SK-N-SH (cell line): ENCODE measurements around the gene CCDC127. TPM values are rescaled to one million over a fixed set of nuclear protein-coding genes. Genes with fewer than 3 reads are reported as not detected.

ENCODE experiments used
- CTCF ChIA-PET: fragments of 300-600, 350-600 bp; formaldehyde crosslinking; extraction: SDS; loops from one replicate; lab custom pipeline; 2021; lab: Yijun Ruan, JAX
- POLR2A ChIA-PET: fragments of 350-600 bp; sonication (Branson Sonifier 250); formaldehyde crosslinking; extraction: SDS; loops from one replicate; lab custom pipeline; 2020; ENCODE audit warnings: antibody characterized with exemption, inconsistent platforms; lab: Yijun Ruan, JAX
- DNase-seq: peaks from one replicate; pipeline ENCODE4 v3.0.0; 2012
- H2AFZ ChIP-seq: fragments of 200-600 bp; sonication (generic); 2 replicates; pipeline ENCODE4 v1.8.1; 2016; ENCODE audit warnings: antibody characterized with exemption, mild to moderate bottlenecking, low read depth
- H3F3A ChIP-seq: fragments of 200-600 bp; sonication (generic); replicated peaks from 2 replicates; pipeline ENCODE3; 2016; ENCODE audit warnings: antibody characterized with exemption, mild to moderate bottlenecking; ENCODE audit not compliant: insufficient read depth
- H3K27ac ChIP-seq, 2 experiments: fragments of 200-500 bp in 1 of 2; fragments of 200-600 bp in 1 of 2; sonication (Bioruptor generic) in 1 of 2; sonication (generic), shearing (Covaris generic) in 1 of 2; 2 replicates each; pipeline versions ENCODE4 v1.5.1 to v1.6.1; 2014 to 2016; ENCODE audit warnings: low read depth in 2 of 2, inconsistent platforms in 1 of 2, low read length in 1 of 2, mild to moderate bottlenecking in 1 of 2, mixed read lengths in 1 of 2
- H3K27me3 ChIP-seq: fragments of 200-600 bp; sonication (generic), shearing (Covaris generic); 2 replicates; pipeline ENCODE4 v1.6.1; 2016; ENCODE audit warnings: mixed run types; ENCODE audit not compliant: insufficient read depth
- H3K36me3 ChIP-seq, 2 experiments: fragments of 200-500 bp in 1 of 2; fragments of 200-600 bp in 1 of 2; sonication (Bioruptor generic) in 1 of 2; sonication (generic) in 1 of 2; replicated peaks in 1 of 2; 2 replicates each; pipeline versions ENCODE3 to v1.5.1; 2014 to 2016; ENCODE audit warnings: low read length in 1 of 2, mild to moderate bottlenecking in 1 of 2; ENCODE audit not compliant: insufficient read depth in 2 of 2, control insufficient read depth in 1 of 2
- H3K4me1 ChIP-seq, 2 experiments: fragments of 200-500 bp in 1 of 2; fragments of 200-600 bp in 1 of 2; sonication (Bioruptor generic) in 1 of 2; sonication (generic), shearing (Covaris generic) in 1 of 2; 2 replicates each; pipeline versions ENCODE4 v1.5.1 to v1.6.1; 2014 to 2016; ENCODE audit warnings: low read depth in 1 of 2, low read length in 1 of 2, mixed run types in 1 of 2; ENCODE audit not compliant: insufficient read depth in 2 of 2, control insufficient read depth in 1 of 2
- H3K4me2 ChIP-seq: fragments of 200-600 bp; sonication (generic), shearing (Covaris generic); 2 replicates; pipeline ENCODE4 v1.6.1; 2017; ENCODE audit warnings: mixed run types
- H3K4me3 ChIP-seq, 2 experiments: fragments of 200-500 bp in 1 of 2; fragments of 200-600 bp in 1 of 2; sonication (Bioruptor generic) in 1 of 2; sonication (generic), shearing (Covaris generic) in 1 of 2; 2 replicates each; pipeline versions ENCODE4 v1.5.1 to v1.8.1; 2014 to 2016; ENCODE audit warnings: low read depth in 2 of 2, inconsistent platforms in 1 of 2, low read length in 1 of 2, mild to moderate bottlenecking in 1 of 2, mixed read lengths in 1 of 2, moderate library complexity in 1 of 2
- H3K79me2 ChIP-seq: fragments of 200-600 bp; sonication (generic); 2 replicates; pipeline ENCODE4 v1.8.1; 2017; ENCODE audit warnings: mild to moderate bottlenecking; ENCODE audit not compliant: insufficient read depth
- H3K9ac ChIP-seq: fragments of 200-600 bp; sonication (generic); 2 replicates; pipeline ENCODE4 v1.6.1; 2017; ENCODE audit warnings: mixed run types
- H3K9me2 ChIP-seq: fragments of 200-600 bp; sonication (generic); 2 replicates; pipeline ENCODE4 v1.6.1; 2017; ENCODE audit warnings: mixed run types
- H3K9me3 ChIP-seq: fragments of 200-600 bp; sonication (generic); 2 replicates; pipeline ENCODE4 v1.6.1; 2017; ENCODE audit warnings: mixed run types, mild to moderate bottlenecking, moderate library complexity
- H4K20me1 ChIP-seq: fragments of 200-600 bp; sonication (generic); 2 replicates; pipeline ENCODE4 v1.6.1; 2017; ENCODE audit warnings: mild to moderate bottlenecking, mixed run types; ENCODE audit not compliant: insufficient read depth
- CTCF ChIP-seq: fragments of 200-600 bp; sonication (generic); IDR thresholded peaks from 2 replicates; pipeline ENCODE4 v1.6.1; 2017; ENCODE audit warnings: antibody characterized with exemption, mild to moderate bottlenecking, moderate library complexity
- ELF1 ChIP-seq: IDR thresholded peaks from 2 replicates; pipeline ENCODE4 v1.4.0; 2012
- EP300 ChIP-seq, 2 experiments: IDR thresholded peaks; 2 replicates each; pipeline versions ENCODE4 v1.4.0 to v1.6.1; 2012; ENCODE audit warnings: borderline replicate concordance in 1 of 2, low read depth in 1 of 2, low read length in 1 of 2
- EZH2phosphoT487 ChIP-seq: fragments of 200-600 bp; sonication (generic); IDR thresholded peaks from 2 replicates; pipeline ENCODE4 v1.6.1; 2017; ENCODE audit warnings: low read depth, mixed run types, mild to moderate bottlenecking, antibody characterized with exemption, moderate library complexity, borderline replicate concordance
- FOXJ3 ChIP-seq: sonication (generic); formaldehyde crosslinking; IDR thresholded peaks from 2 replicates; pipeline ENCODE4 v1.5.1; 2020; ENCODE audit warnings: mild to moderate bottlenecking, missing genetic modification reagents
- GABPA ChIP-seq: IDR thresholded peaks from 2 replicates; pipeline ENCODE4 v1.4.0; 2012; ENCODE audit warnings: low read depth, mild to moderate bottlenecking
- MAX ChIP-seq: IDR thresholded peaks from 2 replicates; pipeline ENCODE4 v1.4.0; 2012; ENCODE audit warnings: low read depth
- MXI1 ChIP-seq: IDR thresholded peaks from 2 replicates; pipeline ENCODE4 v1.6.1; 2012; ENCODE audit warnings: mild to moderate bottlenecking, low read depth, low read length, improper control_type of control experiment
- NRF1 ChIP-seq: IDR thresholded peaks from 2 replicates; pipeline ENCODE4 v1.6.1; 2012; ENCODE audit warnings: low read depth, mild to moderate bottlenecking, low read length
- POLR2AphosphoS5 ChIP-seq: IDR thresholded peaks from 2 replicates; pipeline ENCODE4 v1.6.1; 2012; ENCODE audit warnings: low read depth, low read length
- RFX5 ChIP-seq: IDR thresholded peaks from 2 replicates; pipeline ENCODE4 v1.6.1; 2012; ENCODE audit warnings: mild to moderate bottlenecking, improper control_type of control experiment, low read length
- SIN3A ChIP-seq: IDR thresholded peaks from 2 replicates; pipeline ENCODE4 v1.6.1; 2012; ENCODE audit warnings: low read depth, mild to moderate bottlenecking, low read length, moderate library complexity, borderline replicate concordance
- SMC3 ChIP-seq: IDR thresholded peaks from 2 replicates; pipeline ENCODE4 v1.6.1; 2012; ENCODE audit warnings: low read depth, low read length, improper control_type of control experiment
- TAF1 ChIP-seq: IDR thresholded peaks from 2 replicates; pipeline ENCODE4 v1.6.1; 2012; ENCODE audit warnings: low read depth, mild to moderate bottlenecking, low read length, moderate library complexity, borderline replicate concordance
- TCF12 ChIP-seq: IDR thresholded peaks from 2 replicates; pipeline ENCODE4 v1.4.0; 2012
- TEAD4 ChIP-seq: IDR thresholded peaks from 2 replicates; pipeline ENCODE4 v1.4.0; 2012; ENCODE audit warnings: mild to moderate bottlenecking, borderline replicate concordance; ENCODE audit not compliant: insufficient read depth
- USF1 ChIP-seq: IDR thresholded peaks from 2 replicates; pipeline ENCODE4 v1.4.0; 2012; ENCODE audit warnings: low read depth, borderline replicate concordance
- USF2 ChIP-seq: fragments of 150-350 bp; IDR thresholded peaks from 2 replicates; pipeline ENCODE4 v1.6.1; 2017; ENCODE audit warnings: antibody characterized with exemption, low read length, low read depth, borderline replicate concordance
- WGBS: methylation state at CpG from one replicate; pipeline ENCODE4 v1.1.6; 2017; ENCODE audit warnings: low lambda C conversion rate; 5-methylcytosine and 5-hydroxymethylcytosine counted together
- polyA plus RNA-seq, 3 experiments: library from polyadenylated mRNA; depleted of rRNA; stranded (reverse); fragments of >200 nt; gene quantifications; 2 replicates each; pipeline ENCODE4 v1.2.3, GENCODE V29; 2012

CCDC127 gene
- polyA plus RNA-seq, 1 of the 3 experiments (the other 2 are of a cell fraction): 3.9 TPM

- H3K79me2 ChIP-seq: no peaks in the 10 kb centered on the region
- no peaks in the 10 kb centered on the region for H3K9me3 ChIP-seq
- ChIA-PET CTCF (no interaction called here), POLR2A (no interaction called here)
- no peak overlapping the region for H3K4me2 ChIP-seq
- H3F3A ChIP-seq: peaks cover 3% of the 10 kb centered on the region
- no peak overlapping the region for H3K27ac ChIP-seq
- whole genome bisulfite sequencing: 72% methylated on average over 2 of the region's 7 CpGs
- H2AFZ ChIP-seq: no peak overlapping the region
- no peak overlapping the region for H3K4me3 ChIP-seq
- no peaks in the 10 kb centered on the region for H3K36me3 ChIP-seq
- no peaks in the 10 kb centered on the region for H3K9me2 ChIP-seq
- no peak overlapping the region for H3K9ac ChIP-seq
- no peak for DNase-seq
- H3K27me3 ChIP-seq: no peaks in the 10 kb centered on the region
- H3K4me1 ChIP-seq: peaks cover 0 to 14% of the 10 kb centered on the region in 2 experiments; a peak in 1 of 4 replicates
- TF ChIP-seq ELF1: no peak
- TF ChIP-seq TCF12: no peak
- no peak for TF ChIP-seq TAF1
- TF ChIP-seq SIN3A: no peak
- TF ChIP-seq GABPA: no peak
- TF ChIP-seq TEAD4: no peak
- TF ChIP-seq SMC3: no peak
- TF ChIP-seq POLR2AphosphoS5: no peak
- no peak for TF ChIP-seq USF1
- TF ChIP-seq FOXJ3 (CRISPR knock-in tag): no peak
- TF ChIP-seq EZH2phosphoT487: no peak
- no peak for TF ChIP-seq MXI1
- no peak for TF ChIP-seq USF2
- TF ChIP-seq EP300 (IDR thresholded peaks at IDR 0.05; ENCODE audit: borderline replicate concordance in 1 of 2, low read depth in 1 of 2, low read length in 1 of 2): no peak
- no peak for TF ChIP-seq CTCF
- no peak for TF ChIP-seq NRF1
- TF ChIP-seq MAX: no peak
- TF ChIP-seq RFX5: no peak
- H4K20me1 ChIP-seq: no peaks in the 10 kb centered on the region
Observed at GRCh38 chr5:163338-163620, 54.7 kb downstream of the CCDC127 start.
